Esophagus squamous epithelium (tissue), 5 donors: Measurements from ENCODE around the gene MYL10. TPM values are rescaled to one million over a fixed set of nuclear protein-coding genes. Genes with fewer than 3 reads are reported as not detected.
A peak's percentile ranks its signal among the peaks of the same experiment; 100 is the strongest.

ENCODE experiments used
- DNase-seq: peaks from one replicate; lab custom pipeline; 2025; lab: John Stamatoyannopoulos, UW
- H3K27ac ChIP-seq, 4 donors: fragments of 200-600 bp; sonication (generic); one replicate each; pipeline ENCODE4 v1.5.1; 2016 to 2019; ENCODE audit warnings: mild to moderate bottlenecking in 1 of 4
- H3K27me3 ChIP-seq, 4 donors: fragments of 200-600 bp; sonication (generic); 1 replicate in 3 of 4; 2 replicates in 1 of 4; pipeline versions ENCODE4 v1.5.1 to v1.6.0; 2017 to 2021; ENCODE audit warnings: antibody characterized with exemption in 1 of 4
- H3K36me3 ChIP-seq, 3 donors: fragments of 200-600 bp; sonication (generic); one replicate each; pipeline ENCODE4 v1.5.1; 2016 to 2019
- H3K4me1 ChIP-seq, 3 donors: fragments of 200-600 bp; sonication (generic); one replicate each; pipeline ENCODE4 v1.5.1; 2017 to 2019
- H3K4me3 ChIP-seq, 4 donors: fragments of 200-600 bp; sonication (generic); 1 replicate in 3 of 4; 2 replicates in 1 of 4; pipeline ENCODE4 v1.5.1; 2016 to 2019; ENCODE audit warnings: mild to moderate bottlenecking in 2 of 4, moderate library complexity in 1 of 4
- H3K9me3 ChIP-seq, 3 donors: fragments of 200-600 bp; sonication (generic); one replicate each; pipeline ENCODE4 v1.5.1; 2016 to 2019
- POLR2A ChIP-seq, 4 donors: fragments of 450-650 bp; IDR thresholded peaks; one replicate each; pipeline ENCODE4 v1.6.1; 2017; ENCODE audit warnings: antibody characterized with exemption in 4 of 4, mild to moderate bottlenecking in 4 of 4, moderate library complexity in 3 of 4
- WGBS, 2 donors: methylation state at CpG; one replicate each; pipeline ENCODE4 v1.1.5; 2018; 5-methylcytosine and 5-hydroxymethylcytosine counted together
- intact Hi-C: fragments of 100-400 bp; cut with DNase I; formaldehyde crosslinking; loops from one replicate; pipeline ENCODE4 v1.15.0; 2022
- total RNA-seq, 4 donors: library from RNA; depleted of rRNA; stranded (reverse); fragments of >200 nt; gene quantifications; one replicate each; pipeline ENCODE4 v1.1.0, GENCODE V29; 2016
- TF ChIP-seq, protein P1 (sequence below), 6 experiments: fragments of 450-650 bp in 4 of 6; fragments of 200-600 bp in 2 of 6; sonication (generic) in 2 of 6; IDR thresholded peaks; one replicate each; pipeline ENCODE4 v1.5.1; 2016 to 2019; ENCODE audit warnings: antibody characterized with exemption in 6 of 6, mild to moderate bottlenecking in 4 of 6, moderate library complexity in 4 of 6
- donor health status: DM: yes; HTN: yes; CAD: no.

Gene MYL10
- total RNA-seq, 4 donors from 2014 or later = not detected

DNA sequence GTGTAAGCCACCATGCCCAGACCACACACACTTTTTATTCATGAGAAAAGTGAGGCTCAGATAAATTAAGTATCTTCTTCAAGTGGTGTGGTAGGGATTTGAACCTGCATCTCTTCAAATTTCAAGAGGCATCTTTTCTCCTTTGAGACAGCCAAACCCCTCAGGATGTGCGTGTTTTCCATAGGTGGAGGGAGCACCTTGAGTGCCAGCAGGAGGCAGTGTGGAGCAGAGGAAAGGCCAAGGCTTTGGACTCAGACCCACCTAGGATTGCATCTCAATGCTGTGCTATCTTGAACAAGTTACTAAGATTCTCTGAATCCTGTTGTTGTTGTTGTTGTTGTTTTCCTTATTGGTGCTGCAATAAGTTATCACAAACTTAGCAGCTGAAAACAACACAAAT, 40.2 kb upstream of the MYL10 start:
- 43 to 100% methylated on average over 1 of the region's 1 CpG for WGBS, 2 donors
- TF ChIP-seq, protein P1, sequence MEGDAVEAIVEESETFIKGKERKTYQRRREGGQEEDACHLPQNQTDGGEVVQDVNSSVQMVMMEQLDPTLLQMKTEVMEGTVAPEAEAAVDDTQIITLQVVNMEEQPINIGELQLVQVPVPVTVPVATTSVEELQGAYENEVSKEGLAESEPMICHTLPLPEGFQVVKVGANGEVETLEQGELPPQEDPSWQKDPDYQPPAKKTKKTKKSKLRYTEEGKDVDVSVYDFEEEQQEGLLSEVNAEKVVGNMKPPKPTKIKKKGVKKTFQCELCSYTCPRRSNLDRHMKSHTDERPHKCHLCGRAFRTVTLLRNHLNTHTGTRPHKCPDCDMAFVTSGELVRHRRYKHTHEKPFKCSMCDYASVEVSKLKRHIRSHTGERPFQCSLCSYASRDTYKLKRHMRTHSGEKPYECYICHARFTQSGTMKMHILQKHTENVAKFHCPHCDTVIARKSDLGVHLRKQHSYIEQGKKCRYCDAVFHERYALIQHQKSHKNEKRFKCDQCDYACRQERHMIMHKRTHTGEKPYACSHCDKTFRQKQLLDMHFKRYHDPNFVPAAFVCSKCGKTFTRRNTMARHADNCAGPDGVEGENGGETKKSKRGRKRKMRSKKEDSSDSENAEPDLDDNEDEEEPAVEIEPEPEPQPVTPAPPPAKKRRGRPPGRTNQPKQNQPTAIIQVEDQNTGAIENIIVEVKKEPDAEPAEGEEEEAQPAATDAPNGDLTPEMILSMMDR (IDR thresholded peaks at IDR 0.05) = peak in 1 of 6 experiments; percentile 23
- TF ChIP-seq POLR2A (IDR thresholded peaks at IDR 0.05) = no peak
- H3K9me3 ChIP-seq = peaks cover 0 to 4% (median 0%) of the 10 kb centered on the region in 3 donors
- intact Hi-C loops = no loop called here
- DNase-seq = no peak
- H3K27ac ChIP-seq = no peak overlapping the region
- H3K27me3 ChIP-seq = no peaks in the 10 kb centered on the region
- H3K4me3 ChIP-seq = no peak overlapping the region
- H3K36me3 ChIP-seq = no peaks in the 10 kb centered on the region
- H3K4me1 ChIP-seq = no peaks in the 10 kb centered on the region

DNA sequence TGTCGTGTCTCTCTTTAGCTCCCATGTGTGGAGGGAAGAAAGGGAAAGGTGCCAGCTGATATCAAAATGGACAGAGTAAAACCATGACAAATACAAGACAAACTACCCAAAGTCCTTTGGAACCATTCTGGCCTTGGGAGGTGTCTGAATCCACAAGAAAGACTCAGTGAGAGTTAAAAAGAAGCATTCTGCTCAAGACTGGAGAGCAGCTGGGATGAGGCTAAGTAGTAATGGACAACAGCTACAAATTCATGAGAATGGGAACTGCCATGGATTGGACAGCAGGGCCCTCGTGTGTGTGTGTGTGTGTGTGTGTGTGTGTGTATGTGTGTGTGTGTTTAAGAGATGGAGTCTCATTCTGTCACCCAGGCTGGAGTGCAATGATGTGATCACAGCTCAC, 39.6 kb upstream of the MYL10 start:
- H3K36me3 ChIP-seq = no peaks in the 10 kb centered on the region
- no peak overlapping the region for H3K27ac ChIP-seq
- 88 to 92% methylated on average over 2 of the region's 2 CpGs for WGBS, 2 donors
- no peaks in the 10 kb centered on the region for H3K27me3 ChIP-seq
- no peak for DNase-seq
- no peak overlapping the region for H3K4me3 ChIP-seq
- H3K9me3 ChIP-seq = peaks cover 0 to 4% (median 0%) of the 10 kb centered on the region in 3 donors
- TF ChIP-seq, protein P1 (IDR thresholded peaks at IDR 0.05) = no peak
- no peak for TF ChIP-seq POLR2A (IDR thresholded peaks at IDR 0.05)
- intact Hi-C loops = no loop called here
- H3K4me1 ChIP-seq = no peaks in the 10 kb centered on the region

DNA sequence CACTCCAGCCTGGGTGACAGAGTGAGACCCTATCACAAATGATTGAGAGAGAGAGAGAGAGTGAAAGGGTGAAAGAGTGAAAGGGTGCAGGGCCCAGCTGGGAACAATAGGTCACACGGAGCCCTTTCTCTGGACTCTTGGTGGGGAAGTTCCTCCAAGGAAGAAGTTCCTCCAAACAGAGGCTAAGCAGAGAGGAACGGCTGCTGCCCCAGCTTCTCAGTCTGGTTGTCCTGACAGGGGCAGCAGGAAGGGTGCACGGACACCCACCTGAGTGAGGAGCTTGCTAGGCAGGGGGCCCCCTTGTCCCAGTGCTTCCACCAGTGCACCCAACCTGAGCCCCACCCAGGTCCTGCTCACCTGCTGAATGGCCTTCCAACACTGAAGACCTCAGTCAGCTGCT, 38.8 kb upstream of the MYL10 start:
- H3K36me3 ChIP-seq = no peaks in the 10 kb centered on the region
- no peak for TF ChIP-seq POLR2A (IDR thresholded peaks at IDR 0.05)
- TF ChIP-seq, protein P1 (IDR thresholded peaks at IDR 0.05) = no peak
- no peak overlapping the region for H3K27ac ChIP-seq
- no peak overlapping the region for H3K4me3 ChIP-seq
- DNase-seq = no peak
- 50 to 71% methylated on average over 1 to 2 of the region's 3 CpGs for WGBS, 2 donors
- H3K9me3 ChIP-seq = no peaks in the 10 kb centered on the region
- intact Hi-C loops = no loop called here
- H3K27me3 ChIP-seq = no peaks in the 10 kb centered on the region
- H3K4me1 ChIP-seq = no peaks in the 10 kb centered on the region

DNA sequence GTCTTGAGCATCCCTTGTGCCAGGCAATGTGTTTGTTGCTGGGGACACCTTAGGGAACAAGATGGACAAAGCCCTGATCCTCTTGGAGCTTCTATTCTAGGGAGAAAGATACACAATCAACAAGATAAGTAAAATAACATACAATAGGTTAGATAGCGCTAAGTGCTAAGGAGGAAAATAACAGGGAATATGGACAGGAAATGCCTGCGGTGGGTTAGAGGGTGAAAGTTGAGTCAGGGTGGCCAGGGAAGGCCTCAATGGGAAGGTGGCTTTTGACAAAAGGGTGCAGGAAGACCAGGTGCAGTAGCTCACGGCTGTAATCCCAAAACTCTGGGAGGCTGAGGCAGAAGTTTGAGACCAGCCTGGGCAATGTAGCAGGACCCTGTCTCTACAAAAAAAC, 38.3 kb upstream of the MYL10 start:
- Histone ChIP-seq H3K27me3 (no peaks in the 10 kb centered on the region), H3K4me1 (no peaks in the 10 kb centered on the region), H3K36me3 (no peaks in the 10 kb centered on the region), H3K4me3 (no peak overlapping the region), H3K27ac (no peak overlapping the region), H3K9me3 (no peaks in the 10 kb centered on the region)
- 80 to 81% methylated on average over 3 of the region's 3 CpGs for WGBS, 2 donors
- intact Hi-C loops = no loop called here
- TF ChIP-seq, protein P1 (IDR thresholded peaks at IDR 0.05) = no peak
- TF ChIP-seq POLR2A (IDR thresholded peaks at IDR 0.05) = no peak
- no peak for DNase-seq

DNA sequence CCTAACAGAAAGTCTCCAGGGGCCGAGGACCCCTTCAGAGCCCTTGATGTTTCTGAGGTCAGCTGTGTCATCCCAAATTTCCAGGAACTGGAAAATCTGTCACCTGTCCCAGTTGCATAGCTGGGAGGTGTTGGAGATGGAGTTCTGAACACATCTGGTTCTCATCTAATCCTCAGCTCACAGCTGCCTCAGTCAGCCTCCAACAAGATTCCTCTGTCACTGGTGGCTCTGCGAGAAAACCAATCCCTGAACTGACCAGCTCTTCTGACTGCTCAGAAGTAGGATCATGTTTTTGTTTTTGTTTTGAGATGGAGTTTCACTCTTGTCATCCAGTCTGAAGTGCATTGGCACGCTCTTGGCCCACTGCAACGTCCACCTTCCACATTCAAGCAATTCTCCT, 37.6 kb upstream of the MYL10 start:
- H3K27ac ChIP-seq = no peak overlapping the region
- H3K27me3 ChIP-seq = no peaks in the 10 kb centered on the region
- 50 to 79% methylated on average over 3 to 4 of the region's 4 CpGs for WGBS, 2 donors
- H3K9me3 ChIP-seq = no peaks in the 10 kb centered on the region
- no peak for DNase-seq
- no peaks in the 10 kb centered on the region for H3K36me3 ChIP-seq
- TF ChIP-seq, protein P1 (IDR thresholded peaks at IDR 0.05) = no peak
- TF ChIP-seq POLR2A (IDR thresholded peaks at IDR 0.05) = no peak
- no peak overlapping the region for H3K4me3 ChIP-seq
- intact Hi-C loops = no loop called here
- H3K4me1 ChIP-seq = no peaks in the 10 kb centered on the region
